ENCODE results near the gene GPR39.

GRCh38 chr2:132609101-132609890 is 192.7 kb downstream of the GPR39 start:
- TF ChIP-seq, protein P1, sequence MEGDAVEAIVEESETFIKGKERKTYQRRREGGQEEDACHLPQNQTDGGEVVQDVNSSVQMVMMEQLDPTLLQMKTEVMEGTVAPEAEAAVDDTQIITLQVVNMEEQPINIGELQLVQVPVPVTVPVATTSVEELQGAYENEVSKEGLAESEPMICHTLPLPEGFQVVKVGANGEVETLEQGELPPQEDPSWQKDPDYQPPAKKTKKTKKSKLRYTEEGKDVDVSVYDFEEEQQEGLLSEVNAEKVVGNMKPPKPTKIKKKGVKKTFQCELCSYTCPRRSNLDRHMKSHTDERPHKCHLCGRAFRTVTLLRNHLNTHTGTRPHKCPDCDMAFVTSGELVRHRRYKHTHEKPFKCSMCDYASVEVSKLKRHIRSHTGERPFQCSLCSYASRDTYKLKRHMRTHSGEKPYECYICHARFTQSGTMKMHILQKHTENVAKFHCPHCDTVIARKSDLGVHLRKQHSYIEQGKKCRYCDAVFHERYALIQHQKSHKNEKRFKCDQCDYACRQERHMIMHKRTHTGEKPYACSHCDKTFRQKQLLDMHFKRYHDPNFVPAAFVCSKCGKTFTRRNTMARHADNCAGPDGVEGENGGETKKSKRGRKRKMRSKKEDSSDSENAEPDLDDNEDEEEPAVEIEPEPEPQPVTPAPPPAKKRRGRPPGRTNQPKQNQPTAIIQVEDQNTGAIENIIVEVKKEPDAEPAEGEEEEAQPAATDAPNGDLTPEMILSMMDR (IDR thresholded peaks at IDR 0.05) = no peak
- no peak for TF ChIP-seq POLR2A (IDR thresholded peaks at IDR 0.05)
